ENCODE measurements around the gene SMIM41. TPM values are rescaled to one million over a fixed set of nuclear protein-coding genes. Genes with fewer than 3 reads are reported as not detected.
A peak's percentile ranks its signal among the peaks of the same experiment; 100 is the strongest.

SMIM41 gene
- polyA plus RNA-seq, 1 donor from 2014 or later, result not detected

GRCh38 chr12:52032804-52033445 is 46.6 kb upstream of the SMIM41 start:
- Histone ChIP-seq H3F3A (ENCODE audit: insufficient read depth, low read length, poor library complexity, severe bottlenecking) (no peaks in the 10 kb centered on the region), H3K79me2 (replicated peaks; ENCODE audit: insufficient read depth, low read length) (no peaks in the 10 kb centered on the region), H3K4me2 (ENCODE audit: low read length) (peak overlapping the region; percentile 47), H4K20me1 (ENCODE audit: insufficient read depth) (no peaks in the 10 kb centered on the region), H2AFZ (ENCODE audit: low read depth, low read length) (no peak overlapping the region), H3K9me2 (ENCODE audit: insufficient read depth, low read length) (no peaks in the 10 kb centered on the region), H3K27me3 (ENCODE audit: insufficient read depth, low read depth, low read length) (no peaks in the 10 kb centered on the region), H3K4me3 (ENCODE audit: low read length) (peak overlapping the region; percentile 68), H3K9ac (ENCODE audit: low read length) (peak overlapping the region; percentile 74), H3K36me3 (ENCODE audit: insufficient read depth, low read length) (no peaks in the 10 kb centered on the region), H3K9me3 (ENCODE audit: low read length) (no peaks in the 10 kb centered on the region), H3K27ac (ENCODE audit: low read length) (peak overlapping the region; percentile 64)
- peak; percentile 93 for TF ChIP-seq POLR2AphosphoS5 (IDR thresholded peaks at IDR 0.05)
- TF ChIP-seq TAF1 (IDR thresholded peaks at IDR 0.05; ENCODE audit: low read depth), result no peak
- TF ChIP-seq RAD21 (conservative IDR thresholded peaks at IDR 0.05), result no peak
- TF ChIP-seq REST (IDR thresholded peaks at IDR 0.05; ENCODE audit: borderline replicate concordance), result peak; percentile 7
- TF ChIP-seq EP300 (conservative IDR thresholded peaks at IDR 0.05; ENCODE audit: poor library complexity, severe bottlenecking), result peak; percentile 33

- Histone ChIP-seq H3K9me2 (ENCODE audit: insufficient read depth, low read length) (no peaks in the 10 kb centered on the region), H3K79me2 (replicated peaks; ENCODE audit: insufficient read depth, low read length) (no peaks in the 10 kb centered on the region), H4K20me1 (ENCODE audit: insufficient read depth) (no peaks in the 10 kb centered on the region), H3K27ac (ENCODE audit: low read length) (peak overlapping the region; percentile 57), H3K36me3 (ENCODE audit: insufficient read depth, low read length) (no peaks in the 10 kb centered on the region), H3K27me3 (ENCODE audit: insufficient read depth, low read depth, low read length) (no peaks in the 10 kb centered on the region), H3K9ac (ENCODE audit: low read length) (peak overlapping the region; percentile 74), H3F3A (ENCODE audit: insufficient read depth, low read length, poor library complexity, severe bottlenecking) (no peaks in the 10 kb centered on the region), H3K4me2 (ENCODE audit: low read length) (peak overlapping the region; percentile 47), H2AFZ (ENCODE audit: low read depth, low read length) (no peak overlapping the region), H3K4me3 (ENCODE audit: low read length) (peak overlapping the region; percentile 68), H3K9me3 (ENCODE audit: low read length) (no peaks in the 10 kb centered on the region)
- TF ChIP-seq CTCF (IDR thresholded peaks at IDR 0.05; ENCODE audit: poor library complexity, severe bottlenecking) (no peak), POLR2AphosphoS5 (IDR thresholded peaks at IDR 0.05) (no peak), TAF1 (IDR thresholded peaks at IDR 0.05; ENCODE audit: low read depth) (peak; percentile 14), REST (IDR thresholded peaks at IDR 0.05; ENCODE audit: borderline replicate concordance) (peak; percentile 1)
These were observed 45.9 kb upstream of the SMIM41 start for GRCh38 chr12:52033446-52034140.
